Left cardiac atrium (tissue), 4 donors: ENCODE measurements around the gene KIF18B. TPM values are rescaled to one million over a fixed set of nuclear protein-coding genes. Genes with fewer than 3 reads are reported as not detected.

Experiments used
- ATAC-seq, 2 donors: fragments of 200-7000 bp; cut with Tn5 transposase; one replicate each; pipeline ENCODE4 v1.9.1; 2020; ENCODE audit warnings: mild to moderate bottlenecking in 2 of 2, moderate library complexity in 2 of 2
- DNase-seq: peaks from one replicate; pipeline ENCODE4 v3.0.0-alpha.2; 2020
- intact Hi-C, 2 donors: fragments of 100-400 bp; cut with DNase I; formaldehyde crosslinking; loops; one replicate each; pipeline versions ENCODE4 v1.14.1 to v1.15.1; 2022 to 2023
- microRNA-seq, 2 donors: library from miRNA; unstranded; fragments of <30 nt; microRNA quantifications; one replicate each; pipeline ENCODE4 v1.2.0, GENCODE V29; 2020
- total RNA-seq, 2 donors: library from RNA; stranded (reverse); fragmentation: NEBNext Ultra II Directional; extraction: Animal tissue kit (Norgen Biotek cat#: 25700); gene quantifications; one replicate each; pipeline ENCODE4 v1.2.1, GENCODE V29; 2021
- donor health status: DM: no; HTN: yes; CAD: no.
- donor health status: DM: no; HTN: yes; CAD: no; lungs with severe emphysema.
- donor health status: DM: yes; HTN: yes; CAD: no.
- donor health status: Dilated cardiomyopathy.

KIF18B gene
- total RNA-seq, 2 donors from 2014 or later, result 0.16 to 0.85 TPM

DNA sequence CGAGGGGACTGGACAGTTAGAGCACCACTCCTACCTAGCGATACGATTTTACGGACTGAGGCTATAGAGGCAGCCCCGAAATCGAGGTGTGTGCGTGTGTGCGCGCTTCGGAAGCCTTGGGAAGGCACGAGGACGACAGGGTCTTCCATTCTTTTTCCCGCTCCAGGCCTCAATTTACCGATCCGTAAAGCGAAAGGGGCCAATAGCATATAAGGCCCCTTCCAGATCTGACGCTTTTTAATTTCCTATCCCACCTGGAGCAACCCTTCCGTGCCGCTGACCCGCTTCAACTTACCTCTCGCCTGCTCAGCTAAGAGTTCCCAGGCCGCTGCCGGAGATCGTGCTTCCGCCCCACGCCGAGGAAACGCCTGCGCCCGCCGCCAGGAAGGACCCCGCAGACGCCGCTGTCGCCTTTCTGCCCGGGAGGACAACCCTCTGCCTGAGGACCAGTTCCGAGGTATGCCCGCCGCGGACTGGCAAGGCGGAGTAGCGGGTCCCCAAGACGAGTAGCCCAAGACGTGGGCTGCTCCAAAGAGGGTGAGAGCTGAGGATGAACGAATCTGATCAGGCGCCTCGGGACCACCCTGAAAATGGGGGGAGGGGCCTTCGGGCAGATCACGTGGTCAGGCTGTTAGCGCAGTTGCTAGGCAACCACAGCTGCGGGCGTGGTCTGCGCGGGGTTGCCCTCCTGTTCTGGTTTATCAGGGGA is 48.3 kb downstream of the KIF18B start, which contains the start of gene EFTUD2:
EFTUD2 (minus strand) TSS at position 372 of the 709 bp plus-strand sequence. CDS start 4,924 bp downstream, outside the sequence.
- peak; percentile 94 to 96 for ATAC-seq
- intact Hi-C loops, result no loop called here
- peak; percentile 93 for DNase-seq

DNA sequence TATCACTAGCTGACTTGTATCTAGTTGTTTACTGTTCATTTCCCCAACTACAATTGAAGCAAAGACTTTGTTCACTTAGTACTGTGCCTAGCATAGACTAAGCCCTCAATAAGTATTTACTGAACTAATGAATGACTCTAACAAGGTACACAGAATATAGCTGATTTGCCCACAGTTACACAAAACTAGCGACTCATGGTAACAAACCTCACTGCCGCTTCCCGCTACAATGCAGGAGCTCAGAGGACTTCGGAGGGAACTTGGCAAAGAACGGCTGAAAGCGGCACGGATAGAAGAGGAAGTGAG is 48.9 kb downstream of the KIF18B start:
- intact Hi-C loops, result no loop called here
- ATAC-seq (no peak), DNase-seq (peak; percentile 43)

- intact Hi-C loops, result no loop called here
- no peak for DNase-seq
- ATAC-seq, result no peak
Measured at GRCh38 chr17:44894642-44895041, 52.9 kb downstream of the KIF18B start.

- intact Hi-C loops, result no loop called here
- DNase-seq (no peak), ATAC-seq (no peak)
Measured at GRCh38 chr17:44892250-44892649, 55.3 kb downstream of the KIF18B start.

GRCh38 chr17:44889003-44889402 is 58.6 kb downstream of the KIF18B start:
- intact Hi-C loops, result no loop called here
- ATAC-seq (no peak), DNase-seq (no peak)

- DNase-seq (no peak), ATAC-seq (peak in 1 of 2 donors; percentile 11)
- intact Hi-C loops, result no loop called here
Measured at GRCh38 chr17:44887971-44888954, 59.3 kb downstream of the KIF18B start.

GRCh38 chr17:44887016-44887415 is 60.6 kb downstream of the KIF18B start:
- no peak for ATAC-seq
- intact Hi-C loops, result no loop called here

DNA sequence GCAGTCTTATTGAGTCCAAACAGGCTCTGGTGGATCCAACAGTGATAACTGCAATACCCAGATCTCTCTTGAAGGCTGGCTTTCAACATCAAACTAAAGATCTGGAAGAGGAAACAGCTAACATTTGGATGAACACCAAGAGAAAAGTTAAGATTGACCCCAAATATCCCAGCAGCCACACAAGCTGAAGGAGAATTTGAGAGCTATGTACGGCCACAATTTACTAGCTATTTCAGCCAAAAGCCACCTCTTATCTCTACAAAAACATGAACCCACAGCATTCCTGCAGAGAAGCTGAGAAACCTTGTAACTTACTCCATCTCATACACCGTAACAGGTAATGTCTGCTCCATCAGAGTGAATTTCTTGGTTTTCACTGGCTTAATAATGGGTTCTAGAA is 62.6 kb downstream of the KIF18B start:
- intact Hi-C loops, result no loop called here
- ATAC-seq, result no peak

More at GRCh38 chr17:44887016-44887415, 60.6 kb downstream of the KIF18B start:
- no peak for DNase-seq

DNA sequence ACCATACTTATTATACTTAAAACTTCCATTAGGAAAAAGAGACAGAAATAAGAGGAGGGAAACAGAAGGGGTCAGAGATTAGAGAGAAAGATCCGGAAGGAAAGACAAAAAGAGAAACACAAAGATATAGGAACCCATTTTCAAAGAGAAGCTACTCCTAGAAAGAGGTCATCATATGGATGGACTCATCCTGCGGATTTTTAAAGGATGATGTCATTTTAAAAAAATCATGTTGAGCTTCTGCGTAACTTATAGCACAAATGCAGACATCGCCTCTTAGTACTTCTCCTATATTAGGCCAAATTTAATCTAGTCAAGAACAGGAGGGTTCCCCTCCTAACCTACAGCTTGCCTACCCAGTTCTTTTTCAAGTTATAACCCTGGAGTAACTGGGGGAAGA is 66.4 kb downstream of the KIF18B start:
- intact Hi-C loops, result no loop called here
- no peak for ATAC-seq
- DNase-seq, result no peak

More for the DNA sequence above, 62.6 kb downstream of the KIF18B start:
- DNase-seq, result no peak

GRCh38 chr17:44880062-44880461 is 67.5 kb downstream of the KIF18B start:
- ATAC-seq, result no peak
- DNase-seq, result no peak
- intact Hi-C loops, result no loop called here

DNA sequence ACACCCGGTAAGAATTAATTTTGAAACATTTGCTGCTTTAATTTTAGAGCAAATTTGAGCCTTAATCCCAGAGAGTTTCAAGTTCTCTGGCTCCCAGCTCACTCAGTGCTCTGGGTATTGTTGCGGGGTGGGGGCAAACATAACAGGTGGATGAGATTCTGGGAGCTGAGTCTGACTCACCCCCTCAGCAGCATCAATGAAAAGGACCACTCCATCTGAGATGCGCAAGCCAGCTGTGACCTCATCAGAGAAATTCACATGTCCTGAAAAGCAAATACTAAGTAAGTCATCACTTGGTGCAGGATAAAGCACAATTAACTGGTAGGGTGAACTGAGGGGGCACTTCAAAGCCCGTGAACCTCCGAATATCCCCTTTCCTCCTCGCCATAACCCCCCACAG is 68.2 kb downstream of the KIF18B start:
- intact Hi-C loops, result no loop called here

GRCh38 chr17:44878627-44879221 is 68.8 kb downstream of the KIF18B start:
- DNase-seq, result no peak
- ATAC-seq, result peak in 1 of 2 donors; percentile 26
- intact Hi-C loops, result no loop called here

More for the DNA sequence above, 68.2 kb downstream of the KIF18B start:
- no peak for DNase-seq
- no peak for ATAC-seq

GRCh38 chr17:44877121-44877520 is 70.5 kb downstream of the KIF18B start:
- no peak for ATAC-seq
- intact Hi-C loops, result no loop called here
- no peak for DNase-seq

DNA sequence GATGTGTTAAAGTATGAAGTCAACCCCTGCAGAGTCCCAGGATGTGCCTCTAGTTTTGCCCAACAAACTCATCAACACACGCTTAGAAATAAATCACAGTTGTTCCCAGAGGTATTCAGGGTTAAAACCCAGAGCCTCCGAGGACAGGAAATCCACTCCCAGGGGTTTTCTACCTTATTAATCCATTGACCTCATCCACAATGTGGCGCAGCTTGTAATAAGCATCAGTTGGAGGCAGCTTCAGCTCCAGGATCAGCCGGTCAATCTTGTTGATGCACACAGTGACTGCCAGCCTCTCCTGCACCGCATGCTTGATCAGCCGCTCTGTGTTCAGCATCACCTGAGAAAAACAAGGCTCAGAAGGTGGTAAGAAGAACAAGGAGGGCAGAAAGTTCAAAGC is 71.8 kb downstream of the KIF18B start:
- ATAC-seq (no peak), DNase-seq (no peak)
- intact Hi-C loops, result no loop called here

Small RNAs within 50 kb of the gene (microRNA-seq; reads per million reads assigned to microRNA genes)
- gene MIR6783, result 0 reads per million in 2 donors

Other genes with a start within 250 kb of the KIF18B start
- gene DBF4B, start 239.1 kb downstream of the KIF18B start, total RNA-seq, result 1 to 10 TPM; 3.6 to 5.6 TPM
- 10 to 100 TPM; 19.5 to 28.0 TPM for gene ADAM11, start 188.8 kb downstream of the KIF18B start, total RNA-seq
- gene GJC1, start 117.5 kb downstream of the KIF18B start, total RNA-seq, result 10 to 100 TPM; 28.5 to 38.5 TPM
- gene HIGD1B, start 99.9 kb downstream of the KIF18B start, total RNA-seq, result 10 to 100 TPM; 11.6 to 14.1 TPM
- gene EFTUD2, start 48.3 kb downstream of the KIF18B start, total RNA-seq, result 10 to 100 TPM; 59.0 to 66.1 TPM
- gene GFAP, start 32.3 kb downstream of the KIF18B start, total RNA-seq, result 1 to 10 TPM; 2.3 to 4.0 TPM
- gene C1QL1, start 20.5 kb upstream of the KIF18B start, total RNA-seq, result 1 to 10 TPM in 1 of 2 donors, under 1 TPM in 1; 0.94 to 2.9 TPM
- gene DCAKD, start 103.9 kb upstream of the KIF18B start, total RNA-seq, result 10 to 100 TPM; 30.9 to 33.2 TPM
- 10 to 100 TPM; 66.6 to 92.4 TPM for gene NMT1, start 113.5 kb upstream of the KIF18B start, total RNA-seq
- 100 to 1,000 TPM in 1 of 2 donors, 10 to 100 TPM in 1; 92.1 to 132 TPM for gene PLCD3, start 184.7 kb upstream of the KIF18B start, total RNA-seq
- 1 to 10 TPM; 8.4 to 8.7 TPM for gene ACBD4, start 187.9 kb upstream of the KIF18B start, total RNA-seq
- 10 to 100 TPM; 27.8 to 31.7 TPM for gene HEXIM1, start 200.7 kb upstream of the KIF18B start, total RNA-seq
- 1 to 10 TPM; 4.2 to 4.4 TPM for gene HEXIM2, start 214.1 kb upstream of the KIF18B start, total RNA-seq